Esophagus mucosa (tissue), 1 donor: ENCODE results near the gene PAK6. TPM values are rescaled to one million over a fixed set of nuclear protein-coding genes. Genes with fewer than 3 reads are reported as not detected.

Source experiments
- ATAC-seq: fragments of 200-7000 bp; cut with Tn5 transposase; one replicate; pipeline ENCODE4 v1.9.1; 2020
- total RNA-seq: library from RNA; stranded (reverse); gene quantifications from one replicate; pipeline ENCODE4 v1.2.4, GENCODE V29; 2023
- donor health status: DM: yes; HTN: yes; CAD: no.

Gene PAK6
- total RNA-seq = 25.3 TPM

DNA sequence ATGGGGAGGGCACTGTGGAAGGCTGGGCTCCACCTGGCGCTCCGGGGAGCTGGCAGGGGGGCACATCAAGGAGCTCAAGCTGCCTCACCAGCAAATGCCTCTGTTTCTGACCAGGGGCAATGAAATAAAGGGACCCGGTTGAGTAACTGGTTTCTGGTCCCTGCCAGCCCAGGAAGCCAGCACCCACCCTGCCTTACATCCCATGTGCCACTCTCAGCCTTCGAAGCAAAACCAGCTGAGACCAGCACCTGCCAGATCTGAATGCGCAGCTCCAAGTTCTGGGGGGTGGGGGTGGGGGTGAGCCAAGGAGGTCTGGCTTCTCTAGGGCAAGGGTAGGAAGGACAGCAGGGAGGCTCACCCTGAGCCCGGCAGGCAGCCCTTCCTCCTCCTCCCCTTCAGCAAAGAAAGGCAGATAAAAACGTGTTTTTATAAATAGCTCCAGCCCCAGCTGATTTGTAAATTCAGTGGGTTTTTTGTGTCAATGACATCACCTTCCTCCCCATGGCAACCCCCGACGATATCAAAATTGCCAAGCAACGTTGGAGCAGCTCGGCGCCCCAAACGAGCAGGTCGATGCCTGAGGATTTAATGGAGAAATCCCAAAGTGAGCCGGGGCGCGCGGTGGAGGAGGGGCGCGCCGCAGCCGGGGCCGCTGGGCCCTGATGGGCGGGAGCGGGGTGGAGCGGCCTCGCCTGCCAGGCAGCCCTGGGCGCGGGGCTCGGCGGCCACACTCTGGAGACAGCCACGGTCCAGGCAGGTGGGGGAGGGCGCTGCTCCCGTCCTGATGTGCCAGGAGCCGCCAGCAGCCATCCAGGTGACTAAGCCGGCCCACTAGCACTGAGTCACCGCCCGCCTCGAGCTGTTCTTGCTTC is at the start of gene PAK6:
PAK6 (plus strand) TSS at position 532 of the 872 bp plus-strand sequence. CDS start 25,723 bp downstream, outside the sequence.
- ATAC-seq = peak; percentile 80

DNA sequence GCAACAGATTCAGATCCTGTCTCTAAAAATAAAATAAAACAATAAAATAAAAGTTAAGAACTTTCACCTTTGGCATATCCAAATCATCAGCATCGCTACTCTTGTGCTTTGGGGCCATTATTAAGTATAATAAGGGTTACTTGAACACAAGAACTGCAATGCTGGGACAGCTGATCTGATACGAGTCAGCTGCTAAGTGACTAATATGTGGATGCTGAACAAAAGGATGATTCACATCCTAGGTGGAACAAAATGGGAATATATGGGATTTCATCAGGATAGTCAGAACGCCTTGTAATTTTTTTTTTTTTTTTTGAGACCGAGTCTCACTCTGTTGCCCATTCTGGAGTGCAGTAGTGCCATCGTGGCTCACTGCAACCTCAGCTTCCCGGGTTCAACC is 48.3 kb upstream of the PAK6 start:
- no peak for ATAC-seq

DNA sequence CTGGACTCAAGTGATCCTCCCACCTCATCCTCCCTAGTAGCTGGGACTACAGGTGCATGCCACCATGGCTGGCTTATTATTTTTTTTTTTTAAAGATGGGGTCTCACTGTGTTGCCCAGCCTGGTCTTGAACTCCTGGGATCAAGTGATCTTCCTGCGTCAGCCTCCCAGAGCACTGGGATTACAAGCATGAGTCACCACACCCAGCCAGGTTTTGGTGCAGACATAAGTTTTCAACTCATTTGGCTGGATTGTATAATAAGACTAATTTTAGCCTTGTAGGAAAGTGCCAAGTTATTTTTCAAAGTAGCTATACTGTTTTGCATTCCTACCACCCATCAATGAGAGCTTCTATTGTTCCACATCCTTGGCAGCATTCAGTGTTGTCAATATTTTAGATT is 45.9 kb upstream of the PAK6 start:
- no peak for ATAC-seq

DNA sequence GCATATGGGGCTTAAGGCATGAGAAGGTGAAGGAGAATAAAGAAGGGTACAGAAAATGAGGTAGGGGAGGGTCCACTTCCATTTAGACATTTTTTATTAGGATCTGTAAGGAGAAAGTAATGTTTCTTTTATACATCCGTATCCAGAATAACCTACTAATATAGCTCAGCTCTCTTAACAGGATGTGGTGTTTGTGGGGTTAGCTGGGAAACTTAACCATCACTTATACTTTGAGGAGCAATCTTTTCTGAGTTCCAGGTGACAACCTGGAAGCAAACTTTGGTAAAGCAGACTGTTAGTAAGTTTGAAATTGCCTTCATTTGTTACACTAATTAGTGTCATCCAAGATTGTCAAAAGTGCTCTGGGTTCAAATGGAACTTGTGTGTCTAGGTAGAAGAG is 41.4 kb upstream of the PAK6 start:
- no peak for ATAC-seq

GRCh38 chr15:40198355-40199085 is 40.3 kb upstream of the PAK6 start:
- no peak for ATAC-seq

GRCh38 chr15:40204100-40204499 is 34.8 kb upstream of the PAK6 start:
- no peak for ATAC-seq

GRCh38 chr15:40217166-40217824 is 21.6 kb upstream of the PAK6 start:
- peak; percentile 91 for ATAC-seq

- ATAC-seq = no peak
Measured at GRCh38 chr15:40219801-40220200, 19.1 kb upstream of the PAK6 start.

DNA sequence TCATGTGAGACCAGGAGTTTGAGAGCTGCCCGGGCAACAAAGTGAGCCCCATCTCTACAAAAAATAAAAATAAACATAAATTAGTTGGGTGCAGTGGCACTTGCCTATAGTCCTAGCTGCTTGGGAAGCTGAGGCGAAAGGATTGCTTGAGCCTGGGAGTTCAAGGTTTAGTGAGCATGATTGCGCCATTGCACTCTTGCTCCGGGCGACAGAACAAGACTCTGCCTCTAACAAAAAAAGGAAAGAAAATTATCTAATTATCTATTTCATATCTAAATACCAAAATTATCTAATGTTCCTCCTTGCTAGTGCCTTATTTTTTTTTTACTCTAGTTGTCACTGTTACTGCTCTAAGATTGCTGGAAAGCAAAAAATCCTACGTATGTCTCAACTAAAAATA is 16.7 kb upstream of the PAK6 start:
- no peak for ATAC-seq

- no peak for ATAC-seq
Measured at GRCh38 chr15:40226736-40227135, 12.1 kb upstream of the PAK6 start.

DNA sequence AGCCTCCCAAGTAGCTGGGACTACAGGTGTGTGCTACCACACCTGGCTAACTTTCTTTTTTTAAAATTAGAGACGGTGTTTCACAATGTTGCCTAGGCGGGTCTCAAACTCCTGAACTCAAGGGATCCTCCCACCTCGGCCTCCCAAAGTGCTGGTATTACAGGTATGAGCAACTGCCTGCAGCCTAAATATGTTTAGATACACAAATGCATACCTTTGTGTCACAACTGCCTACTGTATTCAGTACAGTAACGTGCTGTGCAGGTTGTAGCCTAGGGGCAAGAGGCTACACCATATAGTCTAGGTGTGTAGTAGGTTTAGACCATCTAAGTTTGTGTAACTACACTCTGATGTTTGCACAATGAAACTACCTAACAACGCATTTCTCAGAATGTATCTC is 9.5 kb upstream of the PAK6 start:
- ATAC-seq = no peak

GRCh38 chr15:40229956-40230355 is 8.9 kb upstream of the PAK6 start:
- ATAC-seq = no peak

DNA sequence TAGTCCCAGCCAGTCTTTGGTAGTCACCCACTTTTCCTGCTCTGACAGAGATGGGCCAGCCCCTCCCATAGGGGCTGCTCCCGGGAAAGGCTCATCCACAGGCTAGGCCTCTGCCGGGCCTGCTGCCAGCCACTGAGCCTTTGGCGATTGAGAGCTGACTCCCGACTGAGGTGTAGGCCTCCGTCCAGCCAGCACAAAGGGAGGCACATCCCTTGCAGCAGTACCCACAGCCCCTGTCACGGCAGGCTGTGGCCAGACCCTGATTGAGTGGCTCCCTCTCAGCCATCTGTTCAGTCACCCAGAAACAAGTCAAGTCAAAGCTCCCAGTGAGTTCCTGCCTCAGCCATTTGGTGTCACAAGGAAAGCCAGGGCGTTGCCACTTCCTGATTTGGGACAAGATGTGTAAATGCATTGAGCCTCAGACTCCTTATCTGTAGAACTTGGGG is 6.2 kb upstream of the PAK6 start:
- peak; percentile 58 for ATAC-seq

DNA sequence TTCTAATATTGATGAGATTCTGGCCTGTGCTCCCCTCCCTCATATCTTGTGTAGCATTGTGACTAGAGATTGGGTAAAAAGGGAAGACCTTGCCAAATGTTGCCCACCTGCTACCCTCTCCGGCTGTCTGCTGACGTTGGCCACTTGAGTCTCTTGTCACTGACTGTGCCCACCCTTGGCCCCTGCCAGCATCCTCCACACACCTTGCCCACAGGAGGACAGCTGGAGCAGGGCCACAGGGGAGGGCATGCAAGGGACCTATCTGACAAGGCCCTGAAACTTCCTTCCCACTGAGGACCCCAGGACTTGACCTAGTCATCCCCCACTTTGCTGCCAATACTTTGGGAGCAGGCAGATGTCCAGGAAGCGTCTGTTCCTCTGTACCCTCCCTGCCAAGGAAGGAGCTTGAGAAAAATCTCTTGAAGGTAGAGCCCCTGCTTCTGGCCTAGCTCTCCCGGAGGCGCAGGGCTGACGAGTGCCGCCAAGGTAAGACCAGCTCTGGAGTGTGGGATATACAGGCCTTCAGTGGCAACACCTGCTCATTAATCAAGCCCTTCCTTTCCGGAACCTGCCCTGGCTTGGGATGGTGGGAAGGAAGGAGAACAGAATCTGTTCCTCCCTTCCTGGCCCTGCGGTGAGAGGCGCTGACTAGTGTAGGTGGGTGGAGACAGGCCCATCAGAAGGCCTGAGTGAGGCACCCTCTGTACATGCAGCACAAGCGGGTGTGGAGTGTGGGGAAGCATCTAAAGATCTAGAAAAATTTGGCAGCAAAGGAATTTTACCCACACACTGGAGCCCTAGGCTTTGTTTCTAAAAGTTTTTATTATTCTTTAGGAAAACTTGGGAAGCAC is 4.9 kb upstream of the PAK6 start:
- ATAC-seq = peak; percentile 86

DNA sequence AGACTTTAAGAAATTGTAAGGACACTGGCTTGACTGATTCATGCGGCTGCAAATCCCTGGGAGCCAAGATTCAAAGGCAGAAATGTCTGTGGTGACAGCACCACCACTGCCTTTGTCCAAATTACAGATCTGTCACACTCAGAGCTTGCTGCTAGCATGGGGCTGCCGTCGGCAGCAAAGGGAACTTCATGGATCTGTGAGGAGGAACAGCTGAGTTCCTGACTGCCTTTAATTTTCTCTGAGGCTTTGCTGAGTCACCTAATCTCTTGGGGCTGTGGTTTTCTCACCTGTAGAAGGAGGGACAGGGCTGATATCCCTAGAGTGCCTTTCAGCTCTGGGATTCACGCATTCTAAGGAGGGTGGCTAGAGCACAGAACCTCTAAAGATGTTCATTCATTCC is 4.1 kb upstream of the PAK6 start:
- peak; percentile 31 for ATAC-seq

DNA sequence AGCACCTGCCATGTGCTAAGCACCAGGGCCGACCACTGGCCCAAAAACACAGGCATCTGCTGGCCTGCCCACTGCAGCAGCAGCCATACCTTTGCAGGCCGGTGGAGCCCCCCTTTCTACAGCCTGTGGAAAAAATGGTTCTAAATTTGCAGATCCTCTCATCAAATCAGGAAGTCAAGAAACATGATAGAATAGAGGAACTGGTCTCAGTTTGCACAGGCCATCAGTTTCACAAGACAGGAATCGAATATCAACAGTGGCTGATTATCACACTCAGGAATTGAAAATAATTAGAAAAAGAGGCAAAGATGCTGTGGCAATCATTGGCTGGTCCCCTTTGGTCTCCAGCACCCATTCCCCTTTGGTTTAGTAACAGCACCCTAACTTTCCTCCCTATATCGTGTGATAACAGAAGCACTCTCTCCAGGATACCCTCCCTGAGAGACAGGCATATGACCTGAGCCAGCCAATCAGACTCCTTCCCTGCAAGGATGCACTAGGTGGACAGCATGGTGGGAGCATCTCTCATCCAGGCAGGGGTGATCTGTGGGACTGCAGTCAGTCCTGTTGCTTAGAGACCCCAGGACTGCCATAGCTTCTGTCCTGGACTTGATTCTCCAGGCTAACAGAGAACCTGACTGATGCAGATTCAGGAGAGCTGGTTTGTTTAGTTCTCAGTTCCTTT is 3.5 kb upstream of the PAK6 start:
- no peak for ATAC-seq

DNA sequence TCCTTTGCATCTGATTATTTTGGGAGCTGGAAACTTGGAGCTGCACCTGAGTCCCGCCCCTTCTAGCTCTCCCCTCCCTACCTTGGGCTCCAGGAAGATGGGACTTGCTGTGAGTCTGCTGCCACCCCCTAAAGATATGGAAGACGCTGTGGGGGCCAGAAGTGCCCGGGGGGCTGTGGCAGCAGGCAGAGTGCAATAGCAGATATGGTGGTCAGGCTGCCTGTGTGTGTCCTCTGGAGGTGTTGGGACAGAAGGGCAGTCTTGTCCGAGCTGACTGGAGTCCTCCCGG is 485 bp downstream of the PAK6 start:
- no peak for ATAC-seq

GRCh38 chr15:40239693-40240618 is 1.1 kb downstream of the PAK6 start:
- ATAC-seq = peak; percentile 57

- ATAC-seq = peak; percentile 2
Measured at GRCh38 chr15:40240619-40241221, 1.9 kb downstream of the PAK6 start.
